Hematopoietic multipotent progenitor cell treated with erythropoietin and hydrocortisone succinate and interleukin-3 and kit ligand, for 8 days (in vitro differentiated cells): Measurements from ENCODE around the gene RMRP.
"Not testable (repeated sequence)": the region's sequence is repeated elsewhere in the genome, so short reads cannot be mapped to it uniquely, and the experiment has no call there.

Source experiments
- DNase-seq: peaks from one replicate; pipeline ENCODE4 v3.0.0-alpha.2; 2015

The RMRP gene

GRCh38 chr9:35664531-35665470 is 7.0 kb upstream of the RMRP start, which contains the start of gene ARHGEF39:
Gene ARHGEF39 (minus strand): TSS chr9:35665195. CDS start chr9:35665169, 26 bp downstream.
- peak; percentile 83 for DNase-seq

DNA sequence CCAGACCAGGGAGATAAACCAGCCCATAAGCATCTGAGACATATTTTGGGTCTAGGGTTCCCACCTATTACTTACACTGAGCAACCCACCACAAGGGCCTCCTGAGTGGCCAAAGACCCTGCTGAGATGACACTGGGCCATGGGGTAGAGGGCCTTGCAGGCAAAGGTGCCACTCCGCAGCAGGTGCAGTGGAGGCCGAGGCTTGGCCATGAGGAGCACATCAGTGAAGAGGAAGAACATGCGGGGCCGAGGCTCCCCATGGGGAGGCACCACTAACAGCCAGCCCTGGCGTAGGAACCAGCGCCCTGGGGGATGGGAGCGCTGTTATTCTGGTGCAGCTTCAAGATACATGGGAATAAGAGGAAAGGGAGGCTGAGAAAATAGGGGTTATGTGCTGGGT is 4.6 kb upstream of the RMRP start:
- DNase-seq, result no peak

DNA sequence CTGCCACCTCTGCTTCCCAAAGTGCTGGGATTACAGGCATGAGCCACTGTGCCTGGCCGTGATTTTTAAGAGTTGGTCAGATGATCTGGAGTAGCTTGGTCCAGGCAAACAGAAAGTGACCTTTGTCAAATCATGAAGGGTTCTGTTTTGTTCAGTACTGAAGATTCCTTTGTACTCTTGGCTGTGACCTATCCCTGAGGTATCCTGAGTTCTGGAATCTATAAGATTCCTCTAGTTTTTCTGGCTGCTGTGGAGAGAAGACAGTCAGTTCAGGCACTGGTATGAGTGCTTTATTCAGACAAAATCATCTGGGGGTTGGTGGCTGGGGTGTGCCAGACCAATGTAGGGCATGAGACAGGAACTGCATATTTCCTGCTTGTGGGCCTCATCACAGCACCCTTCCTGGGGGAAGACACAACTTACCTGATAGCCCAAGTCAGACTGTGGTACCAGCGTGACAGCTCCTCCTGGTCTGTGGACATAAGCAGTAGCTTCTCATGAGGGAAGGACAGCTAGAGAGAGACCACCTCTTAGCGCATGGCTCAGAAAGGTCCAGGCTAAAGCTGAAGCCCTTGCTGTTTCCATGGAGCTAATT is 4.0 kb upstream of the RMRP start:
- no peak for DNase-seq

DNA sequence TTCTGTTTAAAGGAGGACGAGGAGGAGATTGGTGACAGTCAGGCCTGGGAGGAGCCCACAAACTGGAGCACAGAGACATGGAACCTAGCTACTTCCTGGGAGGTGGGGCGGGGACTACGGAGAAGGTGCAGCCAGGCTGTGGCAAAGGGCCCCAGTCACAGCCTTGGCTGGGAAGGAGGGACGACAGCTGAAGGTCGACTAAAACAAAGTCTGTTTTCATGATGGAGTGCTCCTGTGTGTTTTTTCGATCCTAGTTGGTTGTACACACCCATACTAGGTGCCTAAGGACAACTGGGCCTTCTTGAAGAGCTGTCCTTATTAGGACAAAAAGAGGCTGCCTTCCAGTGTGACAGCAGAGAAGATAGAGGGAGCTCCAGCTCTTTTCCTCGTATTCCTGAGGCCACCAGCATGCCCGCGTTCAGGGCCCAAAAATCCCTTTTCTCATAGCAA is 3.2 kb upstream of the RMRP start:
- DNase-seq, result peak; percentile 19

GRCh38 chr9:35659340-35659739 is 1.5 kb upstream of the RMRP start:
- DNase-seq, result no peak

GRCh38 chr9:35658968-35659220 is 1.1 kb upstream of the RMRP start:
- DNase-seq, result peak; percentile 65

DNA sequence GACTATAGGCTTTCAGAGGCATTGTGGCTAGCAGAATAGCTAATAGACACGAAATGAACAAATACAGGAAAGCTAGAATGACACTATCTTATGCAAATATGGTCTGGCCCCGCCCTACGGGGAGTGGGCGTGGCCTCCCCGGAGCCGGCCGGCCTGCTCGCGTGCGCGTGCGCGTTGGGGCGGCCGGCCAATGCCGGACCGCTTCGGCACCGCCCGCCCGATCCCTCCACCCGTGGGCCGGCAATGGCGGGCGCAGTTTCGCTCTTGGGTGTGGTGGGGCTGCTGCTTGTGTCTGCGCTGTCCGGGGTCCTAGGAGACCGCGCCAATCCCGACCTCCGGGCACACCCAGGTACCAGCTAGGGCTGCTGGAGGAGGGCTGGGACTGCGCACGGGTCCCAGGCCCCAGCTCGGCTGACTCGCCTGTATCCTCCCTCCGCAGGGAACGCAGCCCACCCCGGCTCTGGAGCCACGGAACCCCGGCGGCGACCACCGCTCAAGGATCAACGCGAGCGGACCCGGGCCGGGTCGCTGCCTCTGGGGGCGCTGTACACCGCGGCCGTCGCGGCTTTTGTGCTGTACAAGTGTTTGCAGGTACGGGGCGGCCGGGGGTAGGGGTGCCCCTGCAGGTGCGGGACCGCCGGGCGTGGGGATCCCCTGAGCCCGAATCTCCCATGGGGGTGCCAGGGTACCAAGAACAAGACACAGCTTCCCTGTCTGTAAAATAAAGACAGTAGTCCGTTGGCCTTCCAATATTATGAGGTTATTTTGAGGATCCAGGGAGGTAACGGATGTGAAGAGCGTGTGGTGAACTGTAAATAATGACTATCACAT is 533 bp upstream of the RMRP start, which contains the start of gene CCDC107:
Gene CCDC107 (plus strand): TSS at position 156 of the 831 bp plus-strand sequence. CDS start 88 bp downstream, at position 244.
- peak; percentile 86 for DNase-seq

DNA sequence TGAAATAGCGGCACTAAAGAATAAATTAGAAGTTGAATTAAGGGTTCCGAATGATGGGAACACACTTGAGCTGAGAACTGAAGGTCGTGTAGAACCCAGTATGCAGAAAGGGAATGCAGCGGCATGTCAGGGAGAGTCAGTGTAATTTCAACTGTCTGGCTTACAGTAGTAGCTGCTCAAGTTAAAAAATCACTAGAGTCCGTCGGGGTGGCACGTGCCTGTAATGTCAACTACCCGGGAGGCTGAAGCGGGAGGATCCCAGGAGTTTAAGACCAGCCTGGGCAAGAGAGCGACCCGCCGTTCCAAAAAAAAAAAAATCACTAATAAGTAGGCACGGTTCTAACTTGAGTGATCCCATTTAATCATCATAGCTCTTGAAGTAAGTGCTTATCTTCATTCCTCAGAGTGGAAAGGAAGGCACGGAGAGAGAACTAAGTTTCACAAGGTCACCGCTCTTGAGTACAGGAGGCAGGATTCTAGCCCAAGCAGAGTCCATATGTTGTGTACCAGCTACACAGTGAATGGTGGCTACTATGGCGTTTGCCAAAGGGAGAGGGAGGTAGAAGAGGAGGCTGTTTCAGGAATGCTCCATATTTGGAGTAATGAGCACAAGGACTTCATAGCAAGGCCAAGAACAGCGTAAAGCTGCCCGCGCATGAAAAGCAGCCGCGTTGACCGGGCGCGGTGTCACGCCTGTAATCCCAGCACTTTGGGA is 831 bp downstream of the RMRP start:
- DNase-seq, result no peak

DNA sequence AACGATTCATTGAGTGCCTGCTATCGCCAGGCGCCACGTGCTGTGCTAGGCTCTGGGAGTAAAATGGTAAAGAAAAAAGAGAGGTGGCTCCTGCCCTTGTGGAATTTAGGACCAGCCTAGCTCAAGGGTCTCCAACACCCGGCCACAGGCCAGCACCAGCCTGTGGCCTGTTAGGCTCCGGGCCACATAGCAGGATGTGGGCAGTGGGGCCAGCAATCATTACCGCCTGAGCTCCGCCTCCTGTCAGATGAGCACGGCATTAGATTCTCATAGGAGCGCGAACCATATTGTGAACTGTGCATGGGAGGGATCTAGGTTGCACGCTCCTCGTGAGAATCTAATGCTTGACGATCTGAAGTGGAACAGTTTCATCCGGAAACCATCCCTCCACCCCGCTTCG is 1.5 kb downstream of the RMRP start:
- no peak for DNase-seq

DNA sequence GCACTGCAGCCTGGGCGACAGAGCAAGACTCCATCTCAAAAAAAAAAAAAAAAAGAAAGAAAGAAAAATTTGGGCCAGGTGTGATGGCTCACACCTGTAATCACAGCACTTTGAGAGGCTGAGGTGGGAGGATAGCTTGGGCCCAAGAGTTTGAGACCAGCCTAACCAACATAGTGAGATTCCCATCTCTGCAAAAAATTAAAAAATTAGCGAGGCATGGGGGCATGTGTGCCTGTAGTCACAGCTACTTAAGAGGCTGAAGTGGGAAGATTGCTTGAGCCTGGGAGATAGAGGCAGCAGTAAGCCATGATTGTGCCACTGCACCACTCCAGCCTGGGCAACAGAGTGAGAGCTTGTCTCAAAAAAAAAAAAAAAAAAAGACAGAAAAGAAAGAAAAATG is 4.2 kb downstream of the RMRP start:
- no peak for DNase-seq

- DNase-seq, result no peak
These were observed 5.0 kb downstream of the RMRP start for GRCh38 chr9:35652829-35653209.

DNA sequence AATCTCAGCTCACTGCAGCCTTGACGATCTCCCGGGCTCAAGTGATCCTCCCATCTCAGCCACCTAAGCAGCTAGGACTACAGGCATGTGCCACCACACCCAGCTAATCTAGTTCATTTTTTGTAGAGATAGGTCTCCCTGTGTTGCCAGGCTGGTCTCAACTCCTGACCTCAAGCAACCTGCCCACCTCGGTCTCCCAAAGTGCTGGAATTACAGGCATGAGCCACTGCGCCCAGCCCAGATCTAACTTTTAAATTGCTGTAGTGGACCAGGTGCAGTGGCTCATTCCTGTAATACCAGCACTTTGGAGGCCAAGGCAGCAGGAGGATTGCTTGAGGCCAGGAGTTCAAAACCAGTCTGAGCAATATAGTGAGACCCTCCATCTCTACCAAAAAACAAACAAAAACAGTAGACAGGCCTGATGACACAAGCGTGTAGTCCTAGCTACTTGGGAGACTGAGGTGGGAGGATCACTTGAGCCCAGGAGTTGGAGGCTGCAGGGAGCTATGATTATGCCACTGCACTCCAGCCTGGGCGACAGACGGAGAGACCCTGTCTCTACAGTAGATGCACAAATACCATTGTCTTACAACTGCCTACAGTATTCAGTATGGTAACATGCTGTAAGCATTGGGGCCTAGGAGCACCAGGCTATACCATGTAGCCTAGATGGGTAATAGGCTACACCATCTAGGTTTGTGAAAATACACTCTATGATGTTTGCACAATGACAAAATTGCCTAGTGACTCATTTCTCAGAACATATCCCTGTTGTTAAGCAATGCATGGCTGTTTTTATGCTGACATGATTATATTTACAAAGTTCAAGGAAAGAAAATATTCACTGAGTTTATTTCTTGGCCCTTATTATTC is 5.6 kb downstream of the RMRP start:
- DNase-seq, result peak; percentile 51

- no peak for DNase-seq
These were observed 7.3 kb downstream of the RMRP start, which contains the start of gene SIT1 for GRCh38 chr9:35650341-35651158. Gene SIT1 (minus strand): TSS chr9:35650931. CDS start chr9:35650853, 78 bp downstream.

- no peak for DNase-seq
These were observed 8.1 kb downstream of the RMRP start for GRCh38 chr9:35649431-35650340.

GRCh38 chr9:35646533-35647265 is 11.1 kb downstream of the RMRP start:
- peak; percentile 85 for DNase-seq

DNA sequence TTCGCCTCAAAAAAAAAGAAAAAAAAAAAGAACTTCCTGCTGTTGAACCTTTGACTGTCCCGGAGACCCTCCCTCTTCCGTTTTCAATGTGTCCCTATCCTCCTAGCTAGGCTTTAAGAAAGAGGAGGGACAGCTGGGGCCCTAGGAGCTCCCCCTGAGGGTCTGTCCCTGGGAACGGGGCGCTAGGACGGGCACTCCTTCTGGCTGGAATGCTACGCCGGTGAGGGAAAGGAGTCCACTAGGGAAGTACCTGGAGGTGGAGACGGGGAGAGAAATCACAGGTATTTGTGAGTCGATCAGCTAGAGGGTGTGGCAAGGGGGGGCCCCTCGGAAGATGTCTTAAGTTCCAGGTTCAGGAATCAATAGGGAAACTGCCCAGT is 11.7 kb downstream of the RMRP start:
- no peak for DNase-seq

DNA sequence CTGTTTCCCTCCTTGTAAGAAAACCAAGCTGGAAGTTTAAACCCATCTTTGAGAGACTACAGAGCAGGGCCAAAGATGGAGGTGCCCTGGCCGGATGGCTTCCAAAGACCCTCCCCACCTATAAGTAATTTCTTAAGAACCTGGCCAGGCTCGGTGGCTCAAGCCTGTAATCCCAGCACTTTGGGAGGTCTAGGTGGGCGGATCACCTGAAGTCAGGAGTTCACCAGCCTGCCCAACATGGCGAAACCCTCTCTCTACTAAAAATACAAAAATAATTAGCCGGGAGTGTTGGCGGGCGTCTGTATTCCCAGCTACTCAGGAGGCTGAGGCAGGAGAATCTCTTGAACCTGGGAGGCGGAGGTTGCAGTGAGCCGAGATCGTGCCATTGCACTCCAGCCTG is 12.1 kb downstream of the RMRP start:
- DNase-seq, result not testable (repeated sequence)

- no peak for DNase-seq
These were observed 14.8 kb downstream of the RMRP start for GRCh38 chr9:35643046-35643445.

- DNase-seq, result not testable (repeated sequence)
These were observed 16.3 kb downstream of the RMRP start for GRCh38 chr9:35641478-35641877.
